ENCODE data around the gene MTUS2. TPM values are rescaled to one million over a fixed set of nuclear protein-coding genes. Genes with fewer than 3 reads are reported as not detected.
A peak's percentile ranks its signal among the peaks of the same experiment; 100 is the strongest.

The MTUS2 gene
- total RNA-seq, 1 donor from 2014 or later, result 0.67 TPM

DNA sequence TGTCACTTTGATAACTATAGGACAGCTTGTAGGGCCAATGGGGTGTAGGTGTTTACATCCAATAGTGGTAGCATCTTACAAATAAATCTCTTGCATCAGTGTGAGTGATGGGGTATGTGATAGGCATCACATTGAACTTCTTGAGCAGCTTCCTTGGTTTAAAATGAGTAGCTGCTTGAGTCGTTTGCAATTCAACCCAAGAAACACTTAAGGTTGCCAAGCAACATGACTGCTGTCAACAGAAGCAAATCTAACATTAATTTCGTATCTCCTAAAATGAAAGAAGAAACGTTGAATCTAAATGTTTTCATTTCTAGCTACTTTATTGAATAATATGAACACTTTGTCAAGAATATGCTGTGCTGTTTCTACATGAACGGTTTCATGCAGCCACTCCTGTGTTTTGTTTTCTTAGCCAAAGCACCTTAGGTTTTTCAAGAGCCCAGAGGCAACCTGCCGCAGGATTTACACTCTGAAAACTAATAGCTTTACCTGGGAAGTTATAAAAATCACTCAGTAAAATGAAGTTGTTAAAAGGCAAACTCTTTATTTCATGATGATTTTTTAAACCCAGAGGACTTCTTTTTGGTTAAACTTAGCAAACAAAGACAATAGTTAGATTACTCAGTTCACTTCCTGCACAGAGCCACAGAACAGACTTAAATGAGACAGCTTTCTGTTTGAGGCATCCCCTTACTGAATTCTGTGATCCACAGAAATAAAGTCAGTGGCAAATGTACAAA lies 305.2 kb downstream of the MTUS2 start:
- Histone ChIP-seq H3K9ac (no peak overlapping the region), H3K4me3 (no peak overlapping the region), H3K79me2 (ENCODE audit: low read depth) (no peaks in the 10 kb centered on the region), H4K20me1 (ENCODE audit: low read depth) (no peaks in the 10 kb centered on the region), H3K27ac (no peak overlapping the region), H3K36me3 (no peaks in the 10 kb centered on the region), H3F3A (ENCODE audit: low read depth) (no peaks in the 10 kb centered on the region), H2AFZ (replicated peaks) (no peak overlapping the region), H3K4me1 (no peaks in the 10 kb centered on the region), H3K27me3 (no peaks in the 10 kb centered on the region), H3K9me3 (ENCODE audit: low read depth) (no peaks in the 10 kb centered on the region), H3K4me2 (no peak overlapping the region)
- H3K4me1 Mint-ChIP-seq, result no peaks in the 10 kb centered on the region
- DNase-seq (ENCODE audit: low spot score), result no peak
- H3K27ac Mint-ChIP-seq, result no peak overlapping the region
- TF ChIP-seq, protein P1, sequence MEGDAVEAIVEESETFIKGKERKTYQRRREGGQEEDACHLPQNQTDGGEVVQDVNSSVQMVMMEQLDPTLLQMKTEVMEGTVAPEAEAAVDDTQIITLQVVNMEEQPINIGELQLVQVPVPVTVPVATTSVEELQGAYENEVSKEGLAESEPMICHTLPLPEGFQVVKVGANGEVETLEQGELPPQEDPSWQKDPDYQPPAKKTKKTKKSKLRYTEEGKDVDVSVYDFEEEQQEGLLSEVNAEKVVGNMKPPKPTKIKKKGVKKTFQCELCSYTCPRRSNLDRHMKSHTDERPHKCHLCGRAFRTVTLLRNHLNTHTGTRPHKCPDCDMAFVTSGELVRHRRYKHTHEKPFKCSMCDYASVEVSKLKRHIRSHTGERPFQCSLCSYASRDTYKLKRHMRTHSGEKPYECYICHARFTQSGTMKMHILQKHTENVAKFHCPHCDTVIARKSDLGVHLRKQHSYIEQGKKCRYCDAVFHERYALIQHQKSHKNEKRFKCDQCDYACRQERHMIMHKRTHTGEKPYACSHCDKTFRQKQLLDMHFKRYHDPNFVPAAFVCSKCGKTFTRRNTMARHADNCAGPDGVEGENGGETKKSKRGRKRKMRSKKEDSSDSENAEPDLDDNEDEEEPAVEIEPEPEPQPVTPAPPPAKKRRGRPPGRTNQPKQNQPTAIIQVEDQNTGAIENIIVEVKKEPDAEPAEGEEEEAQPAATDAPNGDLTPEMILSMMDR (IDR thresholded peaks at IDR 0.05), result no peak
- TF ChIP-seq EZH2 (IDR thresholded peaks at IDR 0.05) (no peak), EZH2phosphoT487 (IDR thresholded peaks at IDR 0.05) (no peak)
- H3K4me3 Mint-ChIP-seq, result no peak overlapping the region
- peaks cover 2% of the 10 kb centered on the region for H3K27me3 Mint-ChIP-seq (ENCODE audit: insufficient read depth, low read depth)
- no peaks in the 10 kb centered on the region for H3K9me3 Mint-ChIP-seq
- H3K36me3 Mint-ChIP-seq, result no peaks in the 10 kb centered on the region

- H3F3A ChIP-seq (ENCODE audit: low read depth), result no peaks in the 10 kb centered on the region
- no peaks in the 10 kb centered on the region for H3K9me3 ChIP-seq (ENCODE audit: low read depth)
- no peaks in the 10 kb centered on the region for H3K36me3 Mint-ChIP-seq
- no peak overlapping the region for H3K4me3 Mint-ChIP-seq
- H3K36me3 ChIP-seq, result no peaks in the 10 kb centered on the region
- H3K4me1 ChIP-seq, result no peaks in the 10 kb centered on the region
- no peak overlapping the region for H3K4me3 ChIP-seq
- H3K27me3 Mint-ChIP-seq (ENCODE audit: insufficient read depth, low read depth), result peaks cover 2% of the 10 kb centered on the region
- peak overlapping the region; percentile 8 for H3K27ac Mint-ChIP-seq
- TF ChIP-seq, protein P1 (IDR thresholded peaks at IDR 0.05), result no peak
- TF ChIP-seq EZH2phosphoT487 (IDR thresholded peaks at IDR 0.05), result no peak
- no peak for TF ChIP-seq EZH2 (IDR thresholded peaks at IDR 0.05)
- no peaks in the 10 kb centered on the region for H3K79me2 ChIP-seq (ENCODE audit: low read depth)
- no peaks in the 10 kb centered on the region for H3K9me3 Mint-ChIP-seq
- no peaks in the 10 kb centered on the region for H3K4me1 Mint-ChIP-seq
- no peaks in the 10 kb centered on the region for H3K27me3 ChIP-seq
- H3K9ac ChIP-seq, result no peak overlapping the region
- no peak overlapping the region for H3K27ac ChIP-seq
- H2AFZ ChIP-seq (replicated peaks), result no peak overlapping the region
- H4K20me1 ChIP-seq (ENCODE audit: low read depth), result no peaks in the 10 kb centered on the region
- no peak overlapping the region for H3K4me2 ChIP-seq
- no peak for DNase-seq (ENCODE audit: low spot score)
Measured at GRCh38 chr13:29125934-29126424, 305.8 kb downstream of the MTUS2 start.

DNA sequence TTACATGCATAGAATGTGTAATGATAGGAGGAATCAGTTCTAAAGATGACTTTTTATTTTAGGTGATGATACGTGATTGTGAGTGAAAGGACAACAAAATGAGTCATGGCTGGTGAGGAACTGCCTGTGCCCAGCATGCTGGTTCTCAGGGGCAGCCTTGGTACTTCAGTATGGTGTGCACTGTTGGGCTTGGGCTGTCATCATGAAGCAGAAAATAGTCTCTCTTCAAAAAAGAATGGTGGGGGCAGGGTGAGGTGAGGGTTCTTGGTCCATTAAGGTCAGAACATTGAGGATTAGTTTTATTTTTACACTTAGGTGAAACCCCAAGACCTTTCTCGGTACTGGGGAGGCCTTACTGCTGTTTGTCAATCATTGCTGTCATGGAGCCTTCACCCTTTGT lies 309.5 kb downstream of the MTUS2 start:
- no peak overlapping the region for H3K4me2 ChIP-seq
- H3K9me3 Mint-ChIP-seq, result no peaks in the 10 kb centered on the region
- H3K36me3 Mint-ChIP-seq, result no peaks in the 10 kb centered on the region

More for the DNA sequence above, 309.5 kb downstream of the MTUS2 start:
- Histone ChIP-seq H3K9ac (no peak overlapping the region), H3K4me3 (no peak overlapping the region), H3F3A (ENCODE audit: low read depth) (no peaks in the 10 kb centered on the region), H3K4me1 (no peaks in the 10 kb centered on the region), H4K20me1 (ENCODE audit: low read depth) (no peaks in the 10 kb centered on the region), H3K36me3 (no peaks in the 10 kb centered on the region), H2AFZ (replicated peaks) (no peak overlapping the region), H3K27ac (no peak overlapping the region), H3K79me2 (ENCODE audit: low read depth) (no peaks in the 10 kb centered on the region), H3K27me3 (no peaks in the 10 kb centered on the region), H3K9me3 (ENCODE audit: low read depth) (no peaks in the 10 kb centered on the region)
- Mint-ChIP-seq H3K27ac (no peak overlapping the region), H3K4me1 (no peaks in the 10 kb centered on the region), H3K27me3 (ENCODE audit: insufficient read depth, low read depth) (peaks cover 2% of the 10 kb centered on the region), H3K4me3 (no peak overlapping the region)
- TF ChIP-seq EZH2 (IDR thresholded peaks at IDR 0.05) (no peak), EZH2phosphoT487 (IDR thresholded peaks at IDR 0.05) (no peak)
- TF ChIP-seq, protein P1 (IDR thresholded peaks at IDR 0.05), result no peak
- no peak for DNase-seq (ENCODE audit: low spot score)

All from neural progenitor cell (in vitro differentiated cells).